PC-3 (cell line): ENCODE results near the gene FBXL7.

Source experiments
- CTCF ChIP-seq: fragments of 300-600 bp; sonication (generic); conservative IDR thresholded peaks from 2 replicates; pipeline ENCODE4 v1.5.1; 2017; ENCODE audit warnings: antibody characterized with exemption, low read depth, mild to moderate bottlenecking, low read length
- EZH2 ChIP-seq: fragments of 300-600 bp; sonication (generic); IDR thresholded peaks from one replicate; pipeline ENCODE4 v1.6.1; 2017; ENCODE audit warnings: antibody characterized with exemption, mild to moderate bottlenecking, low read length; ENCODE audit not compliant: unreplicated experiment
- EZH2phosphoT487 ChIP-seq: fragments of 300-600 bp; sonication (generic); IDR thresholded peaks from 2 replicates; pipeline ENCODE4 v1.6.1; 2018; ENCODE audit warnings: mild to moderate bottlenecking, antibody characterized with exemption, low read length, borderline replicate concordance

- TF ChIP-seq CTCF (no peak), EZH2 (no peak), EZH2phosphoT487 (no peak)
Measured at GRCh38 chr5:15510831-15511230, 10.9 kb downstream of the FBXL7 start.
